ENCODE results near the gene CFAP46.

- TF ChIP-seq ZNF274 (IDR thresholded peaks at IDR 0.05; ENCODE audit: low read depth, low read length) (no peak), YY1 (IDR thresholded peaks at IDR 0.05; ENCODE audit: insufficient read depth, insufficient read length) (no peak)
Observed at GRCh38 chr10:132873395-132873794, 69.0 kb downstream of the CFAP46 start.
